ENCODE data around the gene SORCS2. TPM values are rescaled to one million over a fixed set of nuclear protein-coding genes. Genes with fewer than 3 reads are reported as not detected.

SORCS2 gene
- total RNA-seq, 2 experiments from 2014 or later: 0.07 TPM

DNA sequence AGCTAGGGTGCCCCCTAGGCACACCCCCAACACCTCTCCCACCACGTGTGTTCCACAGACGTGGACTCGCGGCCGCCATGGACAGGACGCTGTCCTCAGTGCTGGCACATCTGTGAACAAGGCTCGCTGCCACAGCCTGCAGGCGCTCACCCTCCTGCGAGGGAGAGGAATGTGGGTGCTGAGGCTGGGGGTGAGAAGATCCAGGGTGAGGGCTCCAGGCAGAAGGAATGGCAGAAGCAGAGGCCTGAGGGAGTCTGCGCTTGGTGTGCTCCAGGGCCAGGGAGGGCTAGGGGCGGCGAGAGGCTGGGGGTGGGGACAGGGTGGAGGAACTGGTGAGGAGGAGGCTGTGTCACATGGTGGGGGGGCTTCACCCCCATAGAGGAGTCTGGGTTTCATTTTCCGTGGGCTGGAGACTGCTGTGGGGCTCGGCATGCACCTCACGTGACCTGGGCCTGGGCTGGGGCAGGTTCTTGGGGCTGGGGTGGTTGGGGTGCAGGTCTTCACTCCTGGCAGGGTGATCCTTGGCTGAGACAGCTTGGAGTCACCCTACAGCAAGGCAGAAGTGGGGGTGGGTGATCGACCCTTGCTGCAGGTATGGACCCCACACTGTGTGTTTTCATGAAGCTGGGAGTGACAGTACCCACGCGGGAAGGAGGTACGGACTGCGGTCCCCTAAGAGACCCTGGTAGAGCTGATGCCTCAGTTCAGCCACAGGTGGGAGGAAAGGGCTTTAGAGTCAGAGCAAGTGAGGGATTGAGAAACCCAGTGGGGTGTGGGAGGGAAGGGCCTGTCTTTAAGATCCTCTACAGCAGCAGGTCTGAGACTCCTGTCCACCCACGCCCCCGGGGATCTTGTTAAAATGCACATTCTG, 138.7 kb downstream of the SORCS2 start:
- CTCF ChIA-PET: no interaction called here
- intact Hi-C loops (cut with micrococcal nuclease): no loop called here
- no peaks in the 10 kb centered on the region for H3K36me3 Mint-ChIP-seq

DNA sequence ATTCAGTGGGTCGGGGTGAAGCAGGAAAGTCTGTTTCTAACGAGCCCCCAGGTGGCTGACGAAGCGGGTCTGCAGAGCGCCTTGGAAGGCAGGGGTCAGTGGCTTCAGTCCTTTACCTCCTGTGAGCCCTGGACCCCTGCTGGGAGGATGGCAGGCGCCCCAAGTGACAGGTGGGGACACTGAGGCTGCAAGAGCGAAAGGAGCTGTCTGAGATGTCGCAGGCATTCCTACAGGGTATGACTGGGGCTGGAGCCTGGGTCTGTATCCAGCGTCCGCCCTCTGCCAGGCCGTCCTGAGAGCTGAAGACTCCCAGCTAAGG, 139.3 kb downstream of the SORCS2 start:
- Mint-ChIP-seq H3K27ac (no peak overlapping the region), H3K4me3 (no peak overlapping the region), H3K4me1 (ENCODE audit: low read depth) (no peaks in the 10 kb centered on the region), H3K27me3 (peaks cover 5% of the 10 kb centered on the region), H3K9me3 (no peaks in the 10 kb centered on the region), H3K36me3 (no peaks in the 10 kb centered on the region)
- ChIA-PET POLR2A (no interaction called here), CTCF (no interaction called here)
- intact Hi-C loops (cut with micrococcal nuclease): no loop called here
- no peak for DNase-seq

More for the DNA sequence above, 138.7 kb downstream of the SORCS2 start:
- Mint-ChIP-seq H3K4me3 (no peak overlapping the region), H3K4me1 (ENCODE audit: low read depth) (no peaks in the 10 kb centered on the region), H3K9me3 (no peaks in the 10 kb centered on the region), H3K27ac (no peak overlapping the region), H3K27me3 (peaks cover 5% of the 10 kb centered on the region)
- DNase-seq: no peak
- POLR2A ChIA-PET: no interaction called here

DNA sequence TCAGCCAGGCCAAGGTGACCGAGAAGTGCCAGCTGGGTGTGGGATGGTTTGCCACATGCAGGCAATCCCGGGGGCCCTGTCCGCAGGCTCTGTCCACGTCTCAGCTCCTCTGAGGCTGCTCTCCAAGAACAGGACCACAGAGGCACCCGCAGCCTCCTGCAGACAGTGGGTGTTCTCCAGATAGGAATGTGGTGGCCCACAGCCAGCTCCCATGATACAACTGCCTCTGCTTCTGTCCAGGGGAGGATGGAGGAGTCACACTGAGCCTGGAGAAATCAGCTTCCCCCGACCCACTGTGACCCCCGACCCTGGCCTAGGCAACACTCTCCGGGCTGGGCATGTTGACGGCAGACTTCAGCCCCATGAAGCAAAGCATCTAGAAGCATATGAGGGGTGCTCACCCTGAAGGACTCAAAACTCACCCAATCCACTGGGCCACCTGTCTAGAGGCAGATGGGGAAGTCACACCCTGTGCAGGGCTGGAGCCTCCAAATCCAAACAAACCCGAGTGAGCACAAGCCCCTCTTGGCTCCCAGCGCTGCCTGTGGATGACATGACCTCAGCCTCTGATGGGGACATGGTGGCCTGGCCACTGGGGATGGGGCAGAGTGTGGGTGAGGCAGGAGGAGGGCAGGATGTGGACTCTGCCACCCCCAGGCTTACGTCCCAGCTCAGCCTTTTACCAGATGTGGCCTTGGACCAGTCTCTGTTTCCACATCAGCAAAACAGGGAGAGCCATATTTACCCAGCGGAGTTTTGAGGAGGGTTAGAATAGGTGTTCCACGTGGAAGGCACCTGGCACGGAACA, 140.1 kb downstream of the SORCS2 start:
- DNase-seq: no peak
- ChIA-PET POLR2A (no interaction called here), CTCF (no interaction called here)
- Mint-ChIP-seq H3K4me3 (no peak overlapping the region), H3K36me3 (no peaks in the 10 kb centered on the region), H3K9me3 (no peaks in the 10 kb centered on the region), H3K27me3 (peaks cover 3% of the 10 kb centered on the region), H3K4me1 (ENCODE audit: low read depth) (no peaks in the 10 kb centered on the region), H3K27ac (no peak overlapping the region)
- intact Hi-C loops (cut with micrococcal nuclease): no loop called here

DNA sequence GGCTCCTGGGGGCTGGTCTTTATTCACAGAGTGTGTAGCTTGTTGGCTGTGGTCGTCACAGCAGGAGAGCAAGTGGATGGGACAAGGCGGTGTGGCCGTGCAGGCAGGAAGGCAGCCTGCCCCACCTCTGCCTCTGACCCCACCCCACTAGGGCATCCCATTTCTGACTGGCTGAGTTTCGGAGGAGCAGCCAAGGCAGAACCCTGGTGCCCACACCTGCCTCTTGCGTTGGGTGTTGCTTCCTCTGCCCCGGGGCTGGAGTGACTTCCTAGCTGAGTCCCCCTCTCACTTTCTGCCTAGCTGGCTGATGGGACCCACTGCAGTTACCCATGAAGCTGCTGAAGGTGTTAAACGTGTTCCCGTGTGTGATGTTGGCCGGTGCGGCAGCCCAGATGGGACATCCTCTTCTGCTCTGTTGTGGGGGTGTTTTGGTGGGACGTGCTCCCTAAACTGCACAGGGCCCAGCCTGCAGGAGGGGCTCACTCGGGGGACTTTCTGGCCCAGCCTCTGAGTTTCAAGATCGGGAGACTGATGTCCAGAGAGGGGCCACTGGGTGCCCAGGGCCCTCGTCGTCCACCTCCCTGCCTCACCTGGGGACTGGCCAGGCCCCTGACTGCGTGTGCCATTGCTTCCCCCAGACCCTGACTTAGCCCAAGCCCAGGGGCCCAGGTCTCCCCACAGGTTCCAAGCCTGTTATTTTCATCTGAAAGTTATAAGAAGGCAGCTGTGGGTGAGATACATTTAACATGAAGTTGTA, 140.9 kb downstream of the SORCS2 start:
- no peak for DNase-seq
- Mint-ChIP-seq H3K4me1 (ENCODE audit: low read depth) (no peaks in the 10 kb centered on the region), H3K27me3 (peaks cover 3% of the 10 kb centered on the region), H3K9me3 (no peaks in the 10 kb centered on the region), H3K27ac (no peak overlapping the region), H3K4me3 (no peak overlapping the region), H3K36me3 (no peaks in the 10 kb centered on the region)
- intact Hi-C loops (cut with micrococcal nuclease): no loop called here
- ChIA-PET CTCF (interaction anchor here (2.2 kb wide), 1 partner anchor 139 kb away, joined by 7 read pairs; no protein-coding TSS in a partner anchor), POLR2A (no interaction called here)

DNA sequence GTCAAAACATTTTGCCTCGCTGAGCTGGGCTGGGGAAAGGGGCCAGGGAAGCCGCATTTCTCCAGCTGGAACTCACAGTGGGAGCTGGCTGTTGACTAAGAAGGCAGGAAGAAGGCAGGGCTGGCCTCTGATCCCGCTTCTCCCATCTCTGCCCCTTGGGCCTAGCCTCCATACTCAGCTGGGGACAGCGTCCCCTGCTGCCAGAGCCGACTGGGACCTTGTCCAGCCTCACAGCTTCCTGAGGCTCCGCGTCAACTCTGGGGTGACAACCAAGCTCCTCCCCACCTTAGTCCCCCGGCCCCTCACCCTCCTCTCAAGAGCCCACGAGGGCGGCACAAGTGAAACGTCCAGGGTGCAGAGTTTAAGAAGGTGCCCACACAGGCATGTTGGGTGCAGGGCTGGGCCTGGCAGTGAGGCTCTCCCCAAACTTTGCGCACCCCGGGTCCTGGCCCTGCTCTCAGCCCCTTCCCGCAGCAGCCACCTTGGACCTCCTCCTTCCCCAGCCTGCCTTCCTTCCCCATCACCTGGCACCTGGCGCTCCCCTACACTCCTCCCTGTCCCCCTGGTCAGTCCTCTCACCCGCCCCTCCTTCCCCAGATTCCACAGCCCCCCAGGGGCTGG, 141.6 kb downstream of the SORCS2 start:
- Mint-ChIP-seq H3K27ac (no peak overlapping the region), H3K9me3 (no peaks in the 10 kb centered on the region), H3K4me1 (ENCODE audit: low read depth) (no peaks in the 10 kb centered on the region), H3K27me3 (peaks cover 3% of the 10 kb centered on the region), H3K36me3 (no peaks in the 10 kb centered on the region), H3K4me3 (no peak overlapping the region)
- ChIA-PET CTCF (interaction anchor here (0.6 to 2.2 kb wide), 2 partner anchors 140 to 145 kb away, joined by 4 to 7 read pairs; no protein-coding TSS in a partner anchor), POLR2A (no interaction called here)
- intact Hi-C loops (cut with micrococcal nuclease): no loop called here
- DNase-seq: no peak

DNA sequence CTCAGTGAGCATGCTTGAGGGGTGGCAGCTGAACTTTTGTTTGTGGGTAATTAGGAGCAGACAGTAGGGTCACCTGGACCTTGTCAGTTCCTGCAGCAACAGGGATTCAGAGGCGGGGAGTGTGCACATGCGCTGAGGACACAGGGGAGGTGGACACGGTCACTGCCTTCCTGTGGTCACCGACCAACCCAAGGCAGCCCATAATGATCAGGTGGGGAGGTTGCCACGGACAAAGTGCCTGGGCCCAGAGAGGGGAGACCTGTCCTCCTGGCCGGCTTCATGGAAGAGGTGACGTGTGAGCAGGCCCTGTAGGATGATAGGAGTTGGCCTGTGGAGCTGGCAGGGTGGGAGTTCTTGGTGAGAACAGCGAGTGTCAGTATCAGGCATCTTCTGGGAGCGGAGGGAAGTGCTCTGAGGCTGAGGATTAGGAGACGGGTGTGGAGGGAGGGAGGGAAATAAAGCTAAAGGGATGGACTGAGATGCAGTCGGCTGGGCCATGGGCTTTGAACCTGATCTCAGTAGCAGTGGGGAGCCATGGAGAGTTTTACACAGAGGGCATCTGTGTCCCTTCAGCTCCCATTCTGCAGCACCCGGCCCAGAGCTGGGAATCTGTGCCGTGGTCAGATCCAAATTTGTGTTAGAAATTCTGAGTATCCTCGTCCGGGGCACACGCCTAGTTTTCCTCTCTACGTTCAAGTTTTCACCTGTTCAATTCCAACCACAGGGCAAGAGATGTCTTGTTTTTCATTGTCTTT, 142.4 kb downstream of the SORCS2 start:
- Mint-ChIP-seq H3K36me3 (no peaks in the 10 kb centered on the region), H3K4me1 (ENCODE audit: low read depth) (no peaks in the 10 kb centered on the region), H3K27ac (no peak overlapping the region), H3K4me3 (no peak overlapping the region), H3K9me3 (no peaks in the 10 kb centered on the region), H3K27me3 (peaks cover 3% of the 10 kb centered on the region)
- ChIA-PET CTCF (interaction anchor here (0.6 to 2.2 kb wide), 6 partner anchors 10 to 146 kb away, joined by 3 to 10 read pairs (median 4); partner anchors contain the start of gene SORCS2), POLR2A (no interaction called here)
- no peak for DNase-seq
- intact Hi-C loops (cut with micrococcal nuclease): no loop called here

DNA sequence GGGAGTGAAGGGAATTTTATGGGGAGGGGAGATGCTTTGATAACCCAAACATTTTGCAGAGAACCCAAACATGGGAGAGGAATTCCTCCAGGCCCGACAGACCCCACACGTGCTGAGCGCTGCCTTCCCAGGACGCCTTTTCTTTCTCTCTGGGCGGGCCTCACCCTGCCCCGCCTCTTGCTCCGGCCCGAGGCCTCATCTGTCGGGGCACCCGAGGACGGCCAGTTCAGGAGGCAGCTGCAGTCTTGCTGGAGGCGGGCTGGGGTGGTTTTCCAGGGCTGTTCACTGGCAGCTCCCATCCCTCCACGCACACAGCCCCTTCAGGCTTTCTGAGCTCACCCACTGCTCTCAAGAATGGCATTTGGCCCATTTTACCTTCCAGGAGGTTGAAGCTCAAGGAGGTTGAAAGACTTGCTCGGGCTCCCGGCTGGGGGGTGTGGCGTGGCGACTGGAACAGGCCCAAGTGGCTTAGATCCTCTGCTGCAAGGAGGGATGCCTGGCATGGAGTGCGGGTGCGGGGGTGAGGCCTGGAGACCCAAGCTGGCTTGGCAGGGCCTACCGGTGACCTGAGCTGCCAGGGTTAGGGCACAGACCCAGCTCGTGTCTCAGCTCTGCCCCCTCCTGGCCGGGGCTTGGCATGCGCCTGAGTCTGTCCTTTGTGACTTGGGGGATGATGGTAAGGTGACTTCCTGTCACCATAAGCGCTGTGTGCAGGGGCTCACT, 143.2 kb downstream of the SORCS2 start:
- H3K4me1 Mint-ChIP-seq (ENCODE audit: low read depth): no peaks in the 10 kb centered on the region
- POLR2A ChIA-PET: no interaction called here
- intact Hi-C loops (cut with micrococcal nuclease): loop anchor here (2.0 kb wide), 1 partner anchor 143 kb away; the partner anchor contains the start of gene SORCS2
- H3K36me3 Mint-ChIP-seq: no peaks in the 10 kb centered on the region
- no peak overlapping the region for H3K27ac Mint-ChIP-seq
- peak; percentile 78 for DNase-seq
- H3K27me3 Mint-ChIP-seq: peaks cover 3% of the 10 kb centered on the region
- no peak overlapping the region for H3K4me3 Mint-ChIP-seq
- CTCF ChIA-PET: interaction anchor here (0.6 to 2.2 kb wide), 9 partner anchors 10 to 394 kb away, joined by 3 to 10 read pairs (median 4); partner anchors contain the start of gene SORCS2
- no peaks in the 10 kb centered on the region for H3K9me3 Mint-ChIP-seq

DNA sequence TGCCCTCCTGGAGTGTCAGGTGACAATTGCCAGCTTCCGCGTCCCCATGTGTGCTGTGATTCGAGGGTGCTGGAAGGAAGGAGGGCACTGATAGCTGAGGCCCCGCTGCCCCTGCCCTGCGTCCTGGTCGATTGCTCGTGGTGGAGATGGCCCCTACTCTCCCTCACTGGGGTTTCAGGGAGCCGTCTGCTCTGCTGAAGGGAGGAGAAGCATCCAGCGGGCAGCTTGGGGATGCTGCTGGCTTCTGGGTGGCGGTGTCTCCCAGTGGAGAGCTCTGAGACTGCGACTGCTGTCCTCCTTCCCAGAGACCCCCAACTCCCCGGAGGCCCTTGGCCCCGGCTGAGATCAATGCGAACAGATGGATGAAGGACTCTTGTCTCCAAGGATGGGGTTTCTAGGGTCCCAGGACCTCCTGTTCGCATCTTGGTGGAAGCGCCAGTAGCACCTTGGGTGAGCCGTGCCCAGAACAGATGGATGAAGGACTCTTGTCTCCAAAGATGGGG, 143.8 kb downstream of the SORCS2 start:
- no peaks in the 10 kb centered on the region for H3K36me3 Mint-ChIP-seq

DNA sequence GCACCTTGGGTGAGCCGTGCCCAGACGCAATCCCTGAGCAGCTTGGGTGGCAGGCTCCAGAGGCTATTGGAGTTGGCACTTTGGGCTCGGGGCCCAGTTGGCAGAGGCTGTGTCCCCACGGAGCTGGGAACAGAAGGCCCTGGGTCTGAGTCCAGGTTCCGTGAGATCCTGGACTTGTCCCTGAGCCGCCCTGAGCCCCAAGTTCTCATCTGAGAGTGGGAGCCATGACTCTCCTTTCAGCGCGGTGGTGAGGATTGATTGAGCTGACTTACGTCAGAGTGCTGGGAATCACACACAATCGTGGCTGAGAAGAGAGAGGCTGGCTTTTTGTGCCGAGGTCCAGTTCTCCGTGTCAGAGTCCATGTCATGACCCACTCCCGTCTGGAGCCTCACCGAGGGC, 144.4 kb downstream of the SORCS2 start:
- H3K36me3 Mint-ChIP-seq: no peaks in the 10 kb centered on the region
- DNase-seq: no peak
- POLR2A ChIA-PET: no interaction called here
- no peaks in the 10 kb centered on the region for H3K4me1 Mint-ChIP-seq (ENCODE audit: low read depth)
- no peaks in the 10 kb centered on the region for H3K27me3 Mint-ChIP-seq
- no peak overlapping the region for H3K27ac Mint-ChIP-seq
- H3K9me3 Mint-ChIP-seq: no peaks in the 10 kb centered on the region
- intact Hi-C loops (cut with micrococcal nuclease): loop anchor here (2.0 kb wide), 1 partner anchor 144 kb away; the partner anchor contains the start of gene SORCS2
- CTCF ChIA-PET: interaction anchor here (1.0 to 1.6 kb wide), 3 partner anchors 8 to 145 kb away, joined by 3 to 10 read pairs (median 5); partner anchors contain the start of gene SORCS2
- H3K4me3 Mint-ChIP-seq: no peak overlapping the region

More for the DNA sequence above, 143.8 kb downstream of the SORCS2 start:
- ChIA-PET CTCF (interaction anchor here (0.6 to 1.6 kb wide), 7 partner anchors 9 to 393 kb away, joined by 3 to 10 read pairs (median 3); partner anchors contain the start of gene SORCS2), POLR2A (no interaction called here)
- Mint-ChIP-seq H3K4me1 (ENCODE audit: low read depth) (no peaks in the 10 kb centered on the region), H3K27me3 (peaks cover 1% of the 10 kb centered on the region), H3K9me3 (no peaks in the 10 kb centered on the region), H3K4me3 (no peak overlapping the region), H3K27ac (no peak overlapping the region)
- DNase-seq: no peak
- intact Hi-C loops (cut with micrococcal nuclease): loop anchor here (2.0 kb wide), 1 partner anchor 143 kb away; the partner anchor contains the start of gene SORCS2

DNA sequence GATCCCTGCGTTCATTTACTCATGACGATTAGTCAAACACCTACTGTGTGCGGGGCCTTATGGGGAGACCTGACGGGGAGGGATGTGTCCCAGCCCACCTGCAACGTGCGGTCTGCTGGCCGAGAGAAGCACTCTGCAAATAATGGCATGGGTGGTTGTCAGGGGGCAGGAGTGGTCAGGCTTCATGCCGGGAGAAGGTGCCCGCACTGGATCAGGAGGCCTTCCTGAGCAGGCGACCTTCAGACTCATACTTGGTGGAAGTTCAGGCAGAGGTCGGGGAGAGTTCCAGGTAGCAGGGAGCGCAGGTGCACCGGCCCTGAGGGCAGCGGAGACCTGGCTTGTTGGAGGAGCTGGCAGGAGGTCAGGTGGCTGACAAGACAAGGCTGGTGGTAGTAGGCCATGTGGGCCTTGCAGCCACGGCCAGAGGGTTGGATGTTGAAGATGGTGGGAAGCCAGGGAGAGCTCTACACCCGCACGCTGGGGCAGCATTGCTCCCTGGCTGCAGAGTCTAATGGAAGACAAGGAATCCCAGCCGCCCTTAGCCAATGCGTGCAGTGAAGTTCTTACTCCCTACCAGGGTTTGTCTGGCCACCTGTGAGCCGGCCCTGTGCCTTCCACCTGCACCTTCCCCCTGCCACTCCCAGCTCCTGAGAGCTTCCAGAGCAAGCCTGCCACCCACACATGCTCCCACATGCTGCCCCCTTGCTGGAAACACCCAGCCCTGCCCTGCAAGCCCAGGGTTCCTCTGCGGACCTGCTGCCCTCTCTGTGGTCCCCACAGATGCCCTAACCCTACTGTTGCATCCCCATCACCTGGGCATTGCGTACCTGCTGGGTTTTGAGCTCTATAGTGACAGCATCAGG, 145.1 kb downstream of the SORCS2 start:
- H3K36me3 Mint-ChIP-seq: no peaks in the 10 kb centered on the region
- no peak for DNase-seq
- no peaks in the 10 kb centered on the region for H3K4me1 Mint-ChIP-seq (ENCODE audit: low read depth)
- POLR2A ChIA-PET: no interaction called here
- no peaks in the 10 kb centered on the region for H3K9me3 Mint-ChIP-seq
- CTCF ChIA-PET: interaction anchor here (0.6 kb wide), 1 partner anchor 636 kb away, joined by 4 read pairs; no protein-coding TSS in a partner anchor
- intact Hi-C loops (cut with micrococcal nuclease): loop anchor here (2.0 kb wide), 1 partner anchor 145 kb away; the partner anchor contains the start of gene SORCS2
- no peaks in the 10 kb centered on the region for H3K27me3 Mint-ChIP-seq
- H3K4me3 Mint-ChIP-seq: no peak overlapping the region
- no peak overlapping the region for H3K27ac Mint-ChIP-seq

All from activated CD4-positive, alpha-beta memory T cell treated with anti-CD3 and anti-CD28 coated beads for 36 hours (primary cell).